Activated T-helper 1 cell treated with anti-CD3 and anti-CD28 coated beads, Interleukin-2, amount 50 U/mL, for 16 hours (primary cell): ENCODE measurements around the gene SLC35F1.
"Not testable (repeated sequence)": the region's sequence is repeated elsewhere in the genome, so short reads cannot be mapped to it uniquely, and the experiment has no call there.

Source experiments
- DNase-seq, 2 donors: peaks; one replicate each; pipeline ENCODE4 v3.0.0-alpha.2; 2020; ENCODE audit warnings: low read depth in 1 of 2, low spot score in 1 of 2

SLC35F1 gene

GRCh38 chr6:117906958-117907600 lies at the start of gene SLC35F1:
Gene SLC35F1, plus strand, starts transcription at chr6:117907264.
- no peak for DNase-seq

- not testable (repeated sequence) for DNase-seq
These were observed 48.5 kb upstream of the SLC35F1 start for GRCh38 chr6:117858601-117859000.

GRCh38 chr6:117861545-117861944 lies 45.5 kb upstream of the SLC35F1 start:
- DNase-seq: no peak

GRCh38 chr6:117866561-117866960 lies 40.5 kb upstream of the SLC35F1 start:
- no peak for DNase-seq

DNA sequence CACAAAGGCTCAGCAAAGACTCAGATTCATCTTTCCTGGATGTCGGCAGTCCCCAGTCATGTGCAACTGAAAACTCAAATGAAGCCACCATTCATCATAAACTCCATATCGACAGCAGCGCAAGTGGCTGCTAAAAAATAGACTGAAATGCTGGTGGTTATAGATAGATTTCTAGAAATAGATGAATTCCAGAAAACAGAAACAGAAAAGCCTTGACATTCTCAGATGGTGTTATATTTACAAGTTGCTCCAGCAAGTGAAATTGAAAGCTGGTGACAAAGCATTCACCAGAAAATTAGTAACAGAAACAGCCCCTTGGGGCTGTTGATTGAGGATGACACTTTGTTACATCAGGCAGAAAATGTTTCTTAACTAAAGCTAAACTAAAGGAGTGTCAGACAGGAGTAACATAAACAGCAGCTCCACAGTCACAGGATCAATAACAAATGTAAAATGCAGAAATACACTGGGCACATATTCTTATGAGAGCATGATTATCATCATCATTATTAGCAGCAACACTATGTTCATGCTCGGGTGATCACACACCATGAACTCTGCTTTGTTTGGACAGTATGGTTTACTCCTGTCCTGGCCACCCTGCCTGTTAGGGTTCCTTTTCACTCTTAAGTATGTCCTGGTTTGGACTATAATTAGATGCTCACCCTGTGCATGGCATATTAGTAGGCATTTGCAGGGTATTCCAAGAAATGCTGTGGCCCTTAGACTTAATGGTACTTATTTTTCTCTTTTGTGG lies 36.4 kb upstream of the SLC35F1 start:
- no peak for DNase-seq

DNA sequence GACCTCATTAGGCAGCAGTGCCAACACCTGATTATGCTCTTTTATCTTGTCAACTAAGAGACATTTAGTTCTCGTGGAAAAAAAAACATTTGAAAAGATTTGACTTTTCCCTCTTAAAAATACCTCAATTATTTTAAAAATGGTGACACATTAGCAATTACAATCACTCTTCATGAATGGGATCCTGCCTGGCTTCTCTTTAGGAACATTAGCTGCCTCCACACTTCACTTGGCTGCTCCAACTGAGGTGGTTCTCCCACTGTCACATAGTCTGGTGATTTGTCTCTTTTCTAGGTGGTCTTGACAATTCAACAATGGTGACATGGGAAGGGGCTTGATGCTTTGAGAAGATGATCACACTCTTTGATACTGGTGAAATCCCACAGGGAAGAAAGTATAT lies 26.2 kb upstream of the SLC35F1 start:
- DNase-seq: no peak

DNA sequence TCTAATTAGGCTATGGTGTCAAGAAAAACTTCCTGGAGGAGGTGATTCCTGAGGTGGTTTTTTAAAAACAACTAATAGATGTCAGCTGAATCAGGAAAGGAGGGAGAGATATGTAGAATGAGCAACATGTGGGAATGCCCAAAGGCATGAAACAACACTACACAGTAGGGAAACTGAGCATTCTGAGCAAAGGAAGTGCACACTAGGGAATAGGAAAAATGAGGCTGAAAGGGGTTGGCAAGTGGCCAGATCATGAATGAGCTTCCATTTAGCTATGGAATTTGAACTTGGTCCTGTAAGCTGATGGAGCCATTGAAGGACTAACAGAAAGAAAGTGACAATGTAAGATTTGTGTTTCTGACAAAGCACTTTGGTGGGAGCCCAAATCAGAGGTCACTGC lies 16.9 kb upstream of the SLC35F1 start:
- no peak for DNase-seq

- no peak for DNase-seq
These were observed 532 bp upstream of the SLC35F1 start for GRCh38 chr6:117906507-117906957.

- no peak for DNase-seq
These were observed 659 bp downstream of the SLC35F1 start for GRCh38 chr6:117907601-117908245.

GRCh38 chr6:117908246-117909068 lies 1.4 kb downstream of the SLC35F1 start:
- DNase-seq: no peak

DNA sequence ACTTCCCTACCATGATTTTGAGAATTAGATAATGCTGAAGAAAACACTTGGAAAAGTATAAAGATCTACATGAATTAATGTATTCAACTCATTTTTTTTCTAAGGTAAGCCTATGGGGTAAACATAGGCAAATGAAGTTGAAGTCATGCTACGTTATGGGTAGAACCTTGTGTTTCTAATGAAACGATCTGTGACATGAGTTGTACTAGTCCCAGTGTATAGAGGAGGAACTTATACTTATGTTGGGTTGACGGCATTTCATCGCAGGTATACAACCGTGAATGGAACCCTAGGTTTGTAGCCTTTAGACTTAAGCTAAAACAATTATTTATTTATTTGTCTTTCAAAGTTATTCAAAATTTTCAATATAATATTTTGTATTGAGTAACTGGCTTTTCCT lies 2.6 kb downstream of the SLC35F1 start:
- DNase-seq: no peak

- no peak for DNase-seq
These were observed 3.5 kb downstream of the SLC35F1 start for GRCh38 chr6:117910549-117910948.

DNA sequence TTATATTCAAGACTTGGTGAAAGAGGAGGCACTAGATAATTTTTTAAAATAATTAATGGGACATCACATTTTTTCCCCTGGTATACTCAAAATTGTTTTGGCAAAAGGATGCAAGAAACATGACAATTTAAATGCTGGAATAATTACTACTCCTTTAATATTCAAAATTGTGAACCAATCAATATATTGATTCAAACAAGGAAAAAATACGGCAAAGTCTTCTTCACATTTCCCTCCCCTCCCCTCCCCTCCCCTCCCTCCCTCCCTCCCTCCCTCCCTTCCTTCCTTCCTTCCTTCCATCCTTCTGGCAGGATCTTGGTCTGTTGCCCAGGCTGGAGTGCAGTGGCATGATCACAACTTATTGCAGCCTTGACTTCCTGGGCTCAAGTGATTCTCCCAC lies 4.1 kb downstream of the SLC35F1 start:
- no peak for DNase-seq

DNA sequence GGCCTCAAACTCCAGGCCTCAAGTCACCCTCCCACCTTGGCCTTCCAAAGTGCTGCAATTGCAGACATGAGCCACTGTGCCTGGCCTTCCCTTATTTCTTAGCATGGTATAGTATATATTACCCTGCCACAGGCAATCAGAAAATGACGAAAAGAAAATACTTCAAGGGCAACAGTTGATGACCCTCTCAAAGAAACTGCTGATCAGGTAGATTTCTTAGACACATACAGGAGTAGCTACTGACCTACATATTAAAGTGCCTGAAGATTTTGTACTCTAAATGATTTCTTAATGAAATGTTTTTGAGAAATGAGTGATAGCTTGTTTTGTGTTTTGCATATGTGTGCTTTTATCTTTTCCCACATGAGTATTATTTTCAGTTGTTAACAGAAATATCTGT lies 4.6 kb downstream of the SLC35F1 start:
- no peak for DNase-seq

DNA sequence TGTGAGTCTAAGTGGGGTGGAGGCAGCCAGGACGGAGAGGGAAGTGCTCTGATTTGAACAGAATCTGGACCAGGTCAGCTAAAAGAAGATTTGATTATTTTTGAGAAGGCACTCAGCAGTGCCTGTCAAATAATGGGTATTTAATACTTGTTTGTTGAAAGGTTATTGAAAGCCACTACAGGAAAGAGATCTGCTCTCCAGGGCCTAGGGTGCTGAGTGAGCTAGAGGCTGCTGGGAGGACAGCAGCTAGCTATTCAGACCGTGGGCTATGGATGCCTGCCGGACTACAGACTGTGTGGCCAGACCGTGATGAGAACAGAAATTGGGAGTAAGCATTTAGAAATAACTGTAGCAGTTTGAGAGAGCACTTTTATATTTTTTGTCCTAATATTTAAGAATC lies 8.8 kb downstream of the SLC35F1 start:
- DNase-seq: no peak

DNA sequence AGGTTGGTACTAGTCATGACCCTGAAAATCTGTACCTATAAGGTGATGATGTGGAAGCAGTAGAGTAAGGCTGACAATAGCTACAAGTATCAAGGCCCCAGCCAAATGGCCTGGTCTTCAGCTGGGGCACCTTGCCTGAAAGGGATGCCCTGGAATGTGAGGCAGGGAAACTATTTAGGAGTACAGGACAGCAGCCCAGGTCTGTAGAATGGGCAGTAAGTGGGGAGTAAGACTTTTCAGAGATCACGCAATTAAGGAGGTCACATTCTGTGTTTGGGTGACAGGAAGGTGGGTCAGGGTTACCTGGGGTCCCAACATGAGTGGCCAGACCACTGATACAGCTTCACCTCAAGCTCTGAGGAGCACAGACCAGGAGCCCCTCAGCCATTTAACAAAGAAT lies 9.4 kb downstream of the SLC35F1 start:
- DNase-seq: no peak

- DNase-seq: no peak
These were observed 10.1 kb downstream of the SLC35F1 start for GRCh38 chr6:117917176-117917575.

DNA sequence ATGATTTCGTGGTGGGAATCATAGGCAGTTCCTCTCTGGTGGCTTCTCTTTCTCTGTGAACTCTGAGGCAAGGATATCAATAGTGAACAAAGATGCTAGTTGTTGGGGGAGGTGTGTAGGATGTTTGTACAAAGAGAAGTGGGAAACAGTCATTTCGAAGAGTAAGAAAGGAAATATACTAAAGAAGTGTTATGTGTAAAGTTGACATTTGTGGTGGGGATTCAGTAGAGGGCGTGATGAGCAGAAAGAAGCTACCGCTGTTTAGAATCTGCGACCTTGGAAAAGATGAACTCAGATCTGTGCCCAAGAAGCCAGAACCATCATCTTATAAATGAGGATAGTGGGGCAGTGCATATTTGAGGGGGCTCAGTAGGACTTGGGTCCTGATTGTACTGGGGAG lies 11.4 kb downstream of the SLC35F1 start:
- no peak for DNase-seq

- DNase-seq: no peak
These were observed 12.2 kb downstream of the SLC35F1 start for GRCh38 chr6:117919275-117919674.

DNA sequence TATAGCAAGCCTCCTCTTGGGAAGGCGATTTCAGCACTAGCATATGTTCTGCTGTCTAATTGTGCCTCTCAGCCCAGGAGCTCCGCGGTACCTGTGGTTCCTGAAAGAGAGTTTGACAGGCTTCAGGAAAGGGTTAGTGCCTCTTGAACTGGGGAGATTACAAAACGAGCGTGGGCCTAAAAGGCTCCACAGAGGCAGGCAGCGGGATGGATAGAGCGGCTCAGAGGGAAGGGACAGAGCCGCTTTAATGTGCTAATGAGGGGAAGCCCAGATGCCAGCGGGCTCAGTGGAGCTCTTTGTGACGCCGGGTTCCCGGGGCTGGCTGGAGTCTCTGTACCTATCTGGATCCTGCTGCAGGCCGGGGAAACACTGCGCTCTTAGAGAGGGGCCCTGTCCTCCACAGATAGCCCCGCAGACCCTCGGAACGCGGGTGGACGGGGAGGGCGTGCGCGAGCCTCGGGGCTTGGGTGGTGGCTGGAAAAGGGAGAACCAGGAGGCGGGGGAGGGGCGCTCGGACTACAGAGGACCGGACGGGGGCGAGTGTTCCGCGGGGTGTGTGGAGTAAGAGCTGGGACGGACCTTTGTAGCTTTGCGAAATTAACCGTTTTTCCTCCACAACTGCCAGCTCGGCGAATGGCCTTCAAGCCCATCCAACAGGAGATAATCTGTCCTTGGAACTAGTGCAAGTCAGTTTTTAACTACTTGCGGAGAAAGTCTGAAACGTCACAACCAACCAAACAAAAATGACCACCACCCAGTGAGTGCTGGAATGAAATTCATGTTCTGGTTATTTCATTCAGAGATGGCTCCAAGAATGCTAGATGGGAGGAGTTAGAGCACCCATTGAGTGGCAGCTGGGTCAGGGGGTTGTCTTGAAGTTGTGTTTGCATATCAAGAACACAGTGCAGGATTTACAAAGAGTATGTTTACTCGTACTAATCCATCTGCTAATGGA lies 13.0 kb downstream of the SLC35F1 start:
- no peak for DNase-seq
